ENCODE results near the gene PADI2. TPM values are rescaled to one million over a fixed set of nuclear protein-coding genes. Genes with fewer than 3 reads are reported as not detected.
A peak's percentile ranks its signal among the peaks of the same experiment; 100 is the strongest.

The PADI2 gene
- total RNA-seq, 2 donors from 2014 or later, result 2.3 to 3.0 TPM

- H3K4me3 ChIP-seq, result no peak overlapping the region
- DNase-seq (no peak), ATAC-seq (no peak)
- no peaks in the 10 kb centered on the region for H3K36me3 ChIP-seq (replicated peaks in 1 of 2; ENCODE audit: insufficient read depth in 1 of 2, low read depth in 2 of 2)
- no peaks in the 10 kb centered on the region for H3K27me3 ChIP-seq
- TF ChIP-seq POLR2A (IDR thresholded peaks at IDR 0.05) (no peak), CTCF (IDR thresholded peaks at IDR 0.05) (no peak)
- intact Hi-C loops (cut with DNase I), result no loop called here
- WGBS, 2 donors, result 78 to 81% methylated on average over 15 to 16 of the region's 16 CpGs
- H3K4me1 ChIP-seq, result peaks cover 20% of the 10 kb centered on the region
- no peaks in the 10 kb centered on the region for H3K9me3 ChIP-seq
- peak overlapping the region in 1 of 4 donors; percentile 82 for H3K27ac ChIP-seq
Measured at GRCh38 chr1:17078991-17079868, 40.0 kb downstream of the PADI2 start.

- intact Hi-C loops (cut with DNase I), result no loop called here
- ATAC-seq (no peak), DNase-seq (peak in 1 of 4 donors; percentile 18)
- peaks cover 6% of the 10 kb centered on the region for H3K4me1 ChIP-seq
- no peak overlapping the region for H3K27ac ChIP-seq
- H3K4me3 ChIP-seq, result no peak overlapping the region
- H3K27me3 ChIP-seq, result no peaks in the 10 kb centered on the region
- H3K36me3 ChIP-seq (replicated peaks in 1 of 2; ENCODE audit: insufficient read depth in 1 of 2, low read depth in 2 of 2), result no peaks in the 10 kb centered on the region
- WGBS, 2 donors, result 72 to 80% methylated on average over 8 to 17 of the region's 17 CpGs
- TF ChIP-seq POLR2A (IDR thresholded peaks at IDR 0.05) (no peak), CTCF (IDR thresholded peaks at IDR 0.05) (peak in 2 of 7 experiments; percentile 13 to 14)
- H3K9me3 ChIP-seq, result no peaks in the 10 kb centered on the region
Measured at GRCh38 chr1:17075470-17076255, 43.6 kb downstream of the PADI2 start.

- intact Hi-C loops (cut with DNase I), result no loop called here
- Histone ChIP-seq H3K27me3 (no peaks in the 10 kb centered on the region), H3K4me3 (no peak overlapping the region), H3K9me3 (no peaks in the 10 kb centered on the region), H3K4me1 (no peaks in the 10 kb centered on the region), H3K36me3 (replicated peaks in 1 of 2; ENCODE audit: insufficient read depth in 1 of 2, low read depth in 2 of 2) (no peaks in the 10 kb centered on the region), H3K27ac (no peak overlapping the region)
- TF ChIP-seq CTCF (IDR thresholded peaks at IDR 0.05) (no peak), POLR2A (IDR thresholded peaks at IDR 0.05) (no peak)
- ATAC-seq (no peak), DNase-seq (no peak)
- 57 to 73% methylated on average over 6 of the region's 6 CpGs for WGBS, 2 donors
Measured at GRCh38 chr1:17071794-17072193, 47.5 kb downstream of the PADI2 start.

GRCh38 chr1:17070163-17070525 lies 49.1 kb downstream of the PADI2 start:
- no peaks in the 10 kb centered on the region for H3K4me1 ChIP-seq
- DNase-seq, result no peak
- WGBS, 2 donors, result 72 to 78% methylated on average over 6 to 9 of the region's 10 CpGs
- no peak for ATAC-seq
- TF ChIP-seq CTCF (IDR thresholded peaks at IDR 0.05) (no peak), POLR2A (IDR thresholded peaks at IDR 0.05) (no peak)
- no peak overlapping the region for H3K27ac ChIP-seq
- intact Hi-C loops (cut with DNase I), result no loop called here
- no peaks in the 10 kb centered on the region for H3K27me3 ChIP-seq
- no peak overlapping the region for H3K4me3 ChIP-seq
- H3K9me3 ChIP-seq, result no peaks in the 10 kb centered on the region
- H3K36me3 ChIP-seq (replicated peaks in 1 of 2; ENCODE audit: insufficient read depth in 1 of 2, low read depth in 2 of 2), result no peaks in the 10 kb centered on the region

All from body of pancreas (tissue), 4 donors.